ENCODE data around the gene FAM120B. TPM values are rescaled to one million over a fixed set of nuclear protein-coding genes. Genes with fewer than 3 reads are reported as not detected.
A peak's percentile ranks its signal among the peaks of the same experiment; 100 is the strongest.
"Not testable (repeated sequence)": the region's sequence is repeated elsewhere in the genome, so short reads cannot be mapped to it uniquely, and the experiment has no call there.

The FAM120B gene
- total RNA-seq, 1 donor from 2014 or later: 57.5 TPM

DNA sequence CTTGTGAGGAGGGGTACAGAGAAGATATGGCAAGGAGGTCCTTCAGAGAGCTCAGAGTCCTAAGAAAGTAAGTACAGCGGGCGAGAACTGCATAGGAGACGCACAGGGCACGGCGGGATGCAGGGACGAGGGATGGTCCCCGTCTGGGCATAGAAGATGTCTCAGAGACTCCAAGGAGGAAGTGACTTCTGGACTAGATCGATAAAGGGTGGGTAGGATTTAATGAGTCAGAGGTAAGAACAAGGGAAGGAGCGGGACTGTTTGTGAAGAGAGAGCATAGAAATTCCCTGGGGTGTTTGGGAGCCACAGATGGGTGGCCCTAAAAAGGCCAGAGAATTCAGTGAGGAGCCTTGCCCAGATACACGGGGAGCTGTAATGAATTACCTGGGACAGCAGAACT, 69.1 kb downstream of the FAM120B start:
- FAIRE-seq (no peak), DNase-seq (ENCODE audit: low spot score in 2 of 2) (no peak)

DNA sequence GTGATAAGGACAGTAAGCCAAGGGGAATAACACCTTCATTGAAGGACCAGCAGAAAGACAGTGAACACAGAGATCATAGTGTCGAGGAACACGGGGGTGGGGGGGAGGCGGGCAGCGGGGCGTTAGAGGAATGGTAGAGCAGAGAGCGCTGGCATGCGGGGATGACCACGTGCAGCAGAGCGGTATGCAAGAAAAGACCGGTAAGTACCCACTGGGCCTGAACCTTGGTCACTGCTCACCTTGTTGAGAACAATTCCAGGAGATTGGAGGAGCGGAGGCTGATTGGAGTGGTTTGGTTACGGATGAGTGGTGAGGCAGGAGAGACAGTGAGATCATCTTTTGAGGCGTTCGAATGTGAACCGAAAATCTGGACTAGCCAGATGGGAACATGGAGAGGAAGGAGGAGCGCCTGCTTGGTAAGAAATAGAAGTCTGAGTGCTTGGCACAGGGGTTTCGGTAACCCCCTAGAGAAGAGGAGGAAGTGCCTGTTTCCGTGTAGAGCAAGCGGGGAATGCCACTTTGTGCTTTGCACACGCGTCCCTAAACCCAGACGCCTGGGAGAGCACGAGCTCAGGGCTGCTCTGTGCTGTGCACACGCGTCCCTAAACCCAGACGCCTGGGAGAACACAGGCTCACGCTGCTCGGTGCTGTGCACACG, 70.0 kb downstream of the FAM120B start:
- FAIRE-seq: no peak
- no peak for DNase-seq (ENCODE audit: low spot score in 2 of 2)

DNA sequence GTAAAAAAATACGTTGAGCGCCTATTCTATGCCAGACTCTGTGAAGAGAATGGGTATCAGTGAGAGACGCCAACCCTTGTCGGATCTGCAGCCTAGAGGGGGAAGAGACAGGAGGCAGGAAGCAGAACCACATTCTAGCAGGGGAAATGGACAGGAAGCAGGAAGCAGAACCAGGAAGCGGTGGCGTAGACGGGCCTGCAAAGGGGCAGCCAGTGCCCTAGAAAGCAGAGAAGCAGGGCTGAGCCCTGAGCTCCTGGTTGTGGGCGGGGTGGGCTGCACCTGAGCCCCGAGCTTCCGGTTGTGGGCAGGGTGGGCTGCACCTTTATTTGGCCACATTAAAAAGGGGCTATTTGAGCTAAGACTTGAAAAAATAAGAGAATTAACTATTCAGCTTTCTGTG, 71.9 kb downstream of the FAM120B start:
- no peak for DNase-seq (ENCODE audit: low spot score in 2 of 2)
- no peak for FAIRE-seq

GRCh38 chr6:170381562-170381961, 75.0 kb downstream of the FAM120B start:
- FAIRE-seq: no peak
- DNase-seq (ENCODE audit: low spot score in 2 of 2): no peak

GRCh38 chr6:170383466-170384035, 77.0 kb downstream of the FAM120B start:
- no peak for DNase-seq (ENCODE audit: low spot score in 2 of 2)
- FAIRE-seq: no peak

- DNase-seq (ENCODE audit: low spot score in 2 of 2): no peak
- no peak for FAIRE-seq
Observed at GRCh38 chr6:170385506-170385905, 78.9 kb downstream of the FAM120B start.

DNA sequence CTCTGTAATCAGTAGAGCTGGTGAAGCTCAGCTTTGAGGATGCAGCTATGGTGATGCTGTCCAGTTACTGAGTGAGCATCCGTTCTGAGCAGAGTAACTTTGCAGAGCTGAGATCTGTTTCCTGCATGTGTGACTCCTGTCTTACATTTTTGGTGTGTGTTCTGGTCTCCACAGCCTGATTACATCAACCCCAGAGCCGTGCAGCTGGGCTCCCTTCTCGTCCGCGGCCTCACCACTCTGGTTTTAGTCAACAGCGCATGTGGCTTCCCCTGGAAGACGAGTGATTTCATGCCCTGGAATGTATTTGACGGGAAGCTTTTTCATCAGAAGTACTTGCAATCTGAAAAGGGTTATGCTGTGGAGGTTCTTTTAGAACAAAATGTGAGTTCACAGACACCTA, 81.6 kb downstream of the FAM120B start:
- no peak for FAIRE-seq
- DNase-seq (ENCODE audit: low spot score in 2 of 2): no peak

- DNase-seq (ENCODE audit: low spot score in 2 of 2) (no peak), FAIRE-seq (no peak)
Observed at GRCh38 chr6:170393033-170393432, 86.5 kb downstream of the FAM120B start.

- DNase-seq (ENCODE audit: low spot score in 2 of 2) (no peak), FAIRE-seq (no peak)
Observed at GRCh38 chr6:170393807-170394399, 87.3 kb downstream of the FAM120B start.

DNA sequence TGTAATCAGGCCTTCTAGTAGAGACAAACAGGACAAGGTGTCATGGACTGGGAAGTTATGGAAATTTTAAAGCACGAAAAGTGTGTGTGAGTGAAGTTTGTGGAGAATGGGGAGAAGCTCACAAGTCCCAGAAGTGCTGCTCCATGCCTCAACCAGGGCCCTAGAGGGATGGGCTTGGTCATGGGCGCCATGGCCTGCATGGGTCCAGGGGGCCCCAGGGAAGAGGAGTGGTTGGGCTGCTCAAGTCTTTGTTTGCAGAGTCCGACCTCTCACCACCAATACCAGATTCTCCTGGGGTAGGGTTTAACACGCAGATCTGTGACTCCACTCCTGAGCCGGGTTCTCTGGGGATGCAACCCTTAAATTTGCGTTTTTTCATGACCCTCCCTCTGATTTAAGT, 88.4 kb downstream of the FAM120B start:
- no peak for FAIRE-seq
- no peak for DNase-seq (ENCODE audit: low spot score in 2 of 2)

DNA sequence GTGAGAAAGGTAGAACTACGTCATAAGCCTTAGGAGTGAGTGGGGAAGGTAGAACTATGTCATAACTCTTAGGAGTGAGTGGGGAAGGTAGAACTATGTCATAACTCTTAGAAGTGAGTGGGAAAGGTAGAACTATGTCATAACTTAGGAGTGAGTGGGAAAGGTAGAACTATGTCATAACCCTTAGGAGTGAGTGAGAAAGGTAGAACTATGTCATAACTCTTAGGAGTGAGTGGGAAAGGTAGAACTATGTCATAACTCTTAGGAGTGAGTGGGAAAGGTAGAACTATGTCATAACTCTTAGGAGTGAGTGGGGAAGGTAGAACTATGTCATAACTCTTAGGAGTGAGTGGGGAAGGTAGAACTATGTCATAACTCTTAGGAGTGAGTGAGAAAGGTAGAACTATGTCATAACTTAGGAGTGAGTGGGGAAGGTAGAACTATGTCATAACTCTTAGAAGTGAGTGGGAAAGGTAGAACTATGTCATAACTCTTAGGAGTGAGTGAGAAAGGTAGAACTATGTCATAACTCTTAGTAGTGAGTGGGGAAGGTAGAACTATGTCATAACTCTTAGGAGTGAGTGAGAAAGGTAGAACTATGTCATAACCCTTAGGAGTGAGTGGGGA, 92.3 kb downstream of the FAM120B start:
- not testable (repeated sequence) for DNase-seq (ENCODE audit: low spot score in 2 of 2)
- FAIRE-seq: peak; percentile 78

DNA sequence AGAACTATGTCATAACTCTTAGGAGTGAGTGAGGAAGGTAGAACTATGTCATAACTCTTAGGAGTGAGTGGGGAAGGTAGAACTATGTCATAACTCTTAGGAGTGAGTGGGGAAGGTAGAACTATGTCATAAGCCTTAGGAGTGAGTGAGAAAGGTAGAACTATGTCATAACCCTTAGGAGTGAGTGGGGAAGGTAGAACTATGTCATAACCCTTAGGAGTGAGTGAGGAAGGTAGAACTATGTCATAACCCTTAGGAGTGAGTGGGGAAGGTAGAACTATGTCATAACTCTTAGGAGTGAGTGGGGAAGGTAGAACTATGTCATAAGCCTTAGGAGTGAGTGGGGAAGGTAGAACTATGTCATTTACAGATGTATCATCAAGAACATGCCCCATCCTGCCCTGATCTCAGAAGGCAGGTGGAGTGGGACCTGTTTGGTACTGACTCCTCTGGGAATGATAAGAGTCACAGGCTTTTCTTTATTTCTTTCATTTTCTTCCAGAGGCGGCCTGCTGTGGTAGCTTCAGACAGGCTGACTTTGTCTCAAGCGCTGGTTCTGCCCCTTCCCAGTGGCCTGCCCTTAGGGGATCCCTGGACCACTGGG, 93.5 kb downstream of the FAM120B start:
- DNase-seq (ENCODE audit: low spot score in 2 of 2); FAIRE-seq: not testable (repeated sequence)

- DNase-seq (ENCODE audit: low spot score in 2 of 2) (no peak), FAIRE-seq (no peak)
Observed at GRCh38 chr6:170402318-170403040, 95.9 kb downstream of the FAM120B start.

DNA sequence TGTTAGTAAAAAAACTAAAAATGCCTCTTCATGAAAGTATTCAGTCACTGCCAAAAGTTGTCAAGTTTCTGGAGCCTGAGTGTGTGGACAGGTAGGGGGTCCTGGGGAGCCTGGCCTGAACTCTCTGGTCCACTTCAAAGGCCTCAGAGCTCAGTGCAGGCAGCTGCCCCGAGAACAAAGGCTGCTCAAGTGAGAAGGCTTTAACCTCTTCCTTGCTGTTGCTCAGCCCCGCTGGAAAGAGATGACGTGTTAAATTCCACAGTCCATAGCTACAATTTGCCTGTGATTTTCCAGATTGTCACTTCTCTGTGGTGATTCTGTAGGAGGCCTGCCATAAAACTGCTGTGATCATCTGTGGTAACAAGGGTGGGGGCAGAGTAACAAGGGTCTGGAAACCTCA, 96.9 kb downstream of the FAM120B start:
- FAIRE-seq (no peak), DNase-seq (ENCODE audit: low spot score in 2 of 2) (peak in 1 of 2 donors; percentile 18)

GRCh38 chr6:170404036-170404435, 97.5 kb downstream of the FAM120B start:
- peak in 1 of 2 donors; percentile 49 for DNase-seq (ENCODE audit: low spot score in 2 of 2)
- no peak for FAIRE-seq

DNA sequence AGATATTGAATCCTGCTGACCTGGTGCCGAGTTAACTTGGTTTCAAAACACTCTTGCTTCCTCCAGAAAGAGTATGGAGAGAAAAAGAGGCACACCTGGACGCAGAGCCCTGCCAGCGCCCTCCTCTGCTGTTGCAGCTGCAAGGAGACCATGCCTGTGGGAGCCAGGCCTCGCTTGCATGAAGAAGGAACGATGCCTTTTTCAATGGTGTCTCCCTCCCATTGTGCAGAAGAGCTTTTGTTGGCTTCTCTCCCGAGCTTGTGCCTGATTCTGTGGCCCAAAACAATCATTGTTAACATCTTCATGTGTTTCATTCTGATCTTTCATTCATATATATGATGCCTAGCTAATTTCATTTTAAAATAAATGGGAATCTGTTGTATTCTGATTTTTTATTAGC, 98.1 kb downstream of the FAM120B start:
- FAIRE-seq: no peak
- no peak for DNase-seq (ENCODE audit: low spot score in 2 of 2)

DNA sequence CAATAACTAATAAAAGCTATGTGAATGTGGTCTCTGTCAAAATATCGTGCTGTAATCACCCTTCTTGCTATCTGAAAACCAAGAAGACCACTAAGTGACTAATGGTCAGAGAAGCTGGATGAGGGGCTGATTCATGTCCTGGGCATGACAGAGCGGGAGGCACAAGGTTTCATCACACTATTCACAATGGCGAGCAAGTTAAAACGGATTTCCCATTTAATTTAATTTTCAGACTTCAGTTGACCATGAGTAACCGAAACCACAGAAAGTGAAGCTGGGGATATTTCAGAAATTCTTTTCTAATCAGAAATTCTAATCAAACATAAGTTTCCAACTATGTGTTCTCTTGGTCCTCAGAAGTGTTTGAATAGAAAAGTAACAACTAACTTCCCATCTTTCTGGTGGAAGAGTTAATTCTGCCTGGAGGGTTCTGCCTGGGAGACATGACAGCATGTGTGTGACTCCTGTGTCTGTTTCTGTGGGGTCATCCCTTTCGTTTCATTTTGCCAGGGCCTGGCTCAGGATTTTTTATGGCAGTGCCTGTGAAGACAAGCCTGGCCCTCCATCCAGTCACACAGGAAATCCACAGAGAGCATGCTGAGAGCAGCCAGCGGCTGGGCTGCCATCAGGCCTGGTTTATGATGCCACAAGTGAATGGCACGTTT, 98.9 kb downstream of the FAM120B start:
- FAIRE-seq: no peak
- no peak for DNase-seq (ENCODE audit: low spot score in 2 of 2)

DNA sequence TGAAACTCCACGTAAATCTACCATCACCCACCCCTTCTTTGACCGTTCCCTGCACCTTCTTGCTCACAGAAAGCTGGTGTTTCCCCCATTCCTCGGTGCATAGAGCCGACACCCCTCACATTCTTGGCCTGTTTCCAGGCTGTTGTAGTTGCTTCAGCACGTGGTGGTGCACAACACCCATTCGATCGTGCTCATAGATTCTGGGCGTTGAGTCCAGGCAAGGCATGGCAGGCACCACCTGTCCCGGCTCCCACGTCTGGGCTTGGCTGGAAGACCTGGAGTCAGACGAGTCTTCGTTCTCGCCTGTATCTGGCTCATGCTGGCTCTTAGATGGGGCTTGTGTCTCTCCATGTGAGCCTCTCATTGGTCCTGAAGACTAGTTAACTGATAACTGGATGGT, 100.6 kb downstream of the FAM120B start:
- DNase-seq (ENCODE audit: low spot score in 2 of 2) (no peak), FAIRE-seq (no peak)

GRCh38 chr6:170407932-170408331, 101.4 kb downstream of the FAM120B start:
- FAIRE-seq: no peak

GRCh38 chr6:170409746-170410145, 103.2 kb downstream of the FAM120B start:
- DNase-seq (ENCODE audit: low spot score in 2 of 2): not testable (repeated sequence)

More at GRCh38 chr6:170407932-170408331, 101.4 kb downstream of the FAM120B start:
- no peak for DNase-seq (ENCODE audit: low spot score in 2 of 2)

More at GRCh38 chr6:170409746-170410145, 103.2 kb downstream of the FAM120B start:
- not testable (repeated sequence) for FAIRE-seq
